GM23338 (cell line): ENCODE results near the gene MYOF. TPM values are rescaled to one million over a fixed set of nuclear protein-coding genes. Genes with fewer than 3 reads are reported as not detected.

Experiments used
- ATAC-seq: fragments of 200-7000 bp; cut with Tn5 transposase; 3 replicates; pipeline ENCODE4 v1.9.1; 2020
- DNase-seq: peaks from one replicate; pipeline ENCODE4 v3.0.0-alpha.2; 2015; ENCODE audit warnings: low spot score
- H2AFZ ChIP-seq: fragments of 200-600 bp; sonication (generic); 2 replicates; pipeline ENCODE4 v1.8.0; 2016; ENCODE audit warnings: antibody characterized with exemption, mild to moderate bottlenecking, moderate library complexity
- H3F3A ChIP-seq: fragments of 200-600 bp; sonication (generic); replicated peaks from 2 replicates; pipeline ENCODE4 v1.8.0; 2017; ENCODE audit warnings: antibody characterized with exemption, mixed run types, low read depth
- H3K27ac ChIP-seq: fragments of 200-600 bp; sonication (generic); 2 replicates; pipeline ENCODE4 v1.6.1; 2016; ENCODE audit warnings: low read depth
- H3K27me3 ChIP-seq: fragments of 200-600 bp; sonication (generic); 2 replicates; pipeline ENCODE4 v1.8.0; 2016; ENCODE audit warnings: mild to moderate bottlenecking, mixed run types, moderate library complexity; ENCODE audit not compliant: insufficient read depth
- H3K36me3 ChIP-seq: fragments of 200-600 bp; sonication (generic); 2 replicates; pipeline ENCODE4 v1.8.0; 2016; ENCODE audit warnings: mild to moderate bottlenecking; ENCODE audit not compliant: insufficient read depth
- H3K4me1 ChIP-seq: fragments of 200-600 bp; sonication (generic); 2 replicates; pipeline ENCODE4 v1.8.0; 2016; ENCODE audit warnings: mild to moderate bottlenecking, moderate library complexity; ENCODE audit not compliant: insufficient read depth
- H3K4me2 ChIP-seq: fragments of 200-600 bp; sonication (generic); 2 replicates; pipeline ENCODE4 v1.7.1; 2017; ENCODE audit warnings: mixed run types
- H3K4me3 ChIP-seq: fragments of 200-600 bp; sonication (generic); 2 replicates; pipeline ENCODE4 v1.6.1; 2016; ENCODE audit warnings: mixed run types
- H3K79me2 ChIP-seq: fragments of 200-600 bp; sonication (generic); replicated peaks from 2 replicates; pipeline ENCODE4 v1.8.0; 2017; ENCODE audit warnings: mild to moderate bottlenecking; ENCODE audit not compliant: insufficient read depth
- H3K9me2 ChIP-seq: fragments of 200-600 bp; sonication (generic); 2 replicates; pipeline ENCODE4 v1.8.0; 2017; ENCODE audit not compliant: insufficient read depth
- H4K20me1 ChIP-seq: fragments of 200-600 bp; sonication (generic); replicated peaks from 2 replicates; pipeline ENCODE4 v1.8.0; 2017; ENCODE audit warnings: mild to moderate bottlenecking; ENCODE audit not compliant: insufficient read depth
- H3K27ac Mint-ChIP-seq: 2 replicates; pipeline ENCODE4 v1.8.0; 2020; ENCODE audit warnings: inconsistent platforms, mild to moderate bottlenecking, moderate library complexity, mixed read lengths
- H3K27me3 Mint-ChIP-seq: 3 replicates; pipeline ENCODE4 v1.8.0; 2022; ENCODE audit warnings: low read depth, mild to moderate bottlenecking, moderate library complexity, mixed read lengths, inconsistent platforms; ENCODE audit not compliant: insufficient read depth, poor library complexity
- H3K36me3 Mint-ChIP-seq: 3 replicates; pipeline ENCODE4 v1.8.0; 2021; ENCODE audit warnings: low read depth, mild to moderate bottlenecking, inconsistent platforms, moderate library complexity, mixed read lengths
- H3K4me1 Mint-ChIP-seq: 3 replicates; pipeline ENCODE4 v1.8.0; 2020; ENCODE audit warnings: mild to moderate bottlenecking, inconsistent platforms, mixed read lengths
- H3K4me3 Mint-ChIP-seq: 3 replicates; pipeline ENCODE4 v1.8.0; 2021; ENCODE audit warnings: moderate library complexity, mild to moderate bottlenecking, inconsistent platforms, mixed read lengths
- H3K9me3 Mint-ChIP-seq: 3 replicates; pipeline ENCODE4 v1.8.0; 2020; ENCODE audit warnings: moderate library complexity, mild to moderate bottlenecking, inconsistent platforms, mixed read lengths
- CREB1 ChIP-seq: fragments of 250-450 bp; sonication (Bioruptor Pico); IDR thresholded peaks from 2 replicates; pipeline ENCODE4 v1.5.0; 2020; ENCODE audit warnings: low read depth, mild to moderate bottlenecking, moderate library complexity
- EZH2 ChIP-seq: fragments of 200-600 bp; sonication (generic); IDR thresholded peaks from one replicate; pipeline ENCODE4 v1.8.0; 2017; ENCODE audit warnings: antibody characterized with exemption, mild to moderate bottlenecking, low read depth; ENCODE audit not compliant: unreplicated experiment
- EZH2phosphoT487 ChIP-seq: fragments of 200-600 bp; sonication (generic); IDR thresholded peaks from one replicate; pipeline ENCODE4 v1.8.1; 2018; ENCODE audit warnings: antibody characterized with exemption; ENCODE audit not compliant: unreplicated experiment
- JUNB ChIP-seq: IDR thresholded peaks from one replicate; pipeline ENCODE4 v1.6.1; 2016; ENCODE audit warnings: antibody characterized with exemption; ENCODE audit not compliant: unreplicated experiment
- NANOG ChIP-seq: IDR thresholded peaks from 2 replicates; pipeline ENCODE4 v1.6.1; 2016; ENCODE audit warnings: antibody characterized with exemption, borderline replicate concordance
- POLR2AphosphoS5 ChIP-seq: IDR thresholded peaks from 2 replicates; pipeline ENCODE4 v1.6.1; 2016; ENCODE audit warnings: antibody characterized with exemption, low read depth
- STAT1 ChIP-seq: IDR thresholded peaks from one replicate; pipeline ENCODE4 v1.6.1; 2016; ENCODE audit warnings: antibody characterized with exemption; ENCODE audit not compliant: unreplicated experiment
- ZNF114 ChIP-seq: fragments of 250-450 bp; sonication (Bioruptor Pico); IDR thresholded peaks from 2 replicates; pipeline ENCODE4 v1.5.0; 2020; ENCODE audit warnings: mild to moderate bottlenecking, moderate library complexity
- ZNF331 ChIP-seq: fragments of 250-450 bp; sonication (Bioruptor Pico); IDR thresholded peaks from 2 replicates; pipeline ENCODE4 v1.5.0; 2020; ENCODE audit warnings: low read depth, mild to moderate bottlenecking, moderate library complexity
- polyA plus RNA-seq: library from polyadenylated mRNA; unstranded; fragments of >200 nt; fragmentation: Nextera tagmentation; extraction: Ambion mirVana; gene quantifications from 2 replicates; pipeline ENCODE4 v1.2.1, GENCODE V29; 2016
- total RNA-seq: library from RNA; depleted of rRNA; stranded (reverse); fragments of >200 nt; shearing (Covaris generic); gene quantifications from 2 replicates; pipeline ENCODE4 v1.2.3, GENCODE V29; 2014
- TF ChIP-seq, protein P1 (sequence below): IDR thresholded peaks from 2 replicates; pipeline ENCODE4 v1.6.1; 2016; ENCODE audit warnings: antibody characterized with exemption
- TF ChIP-seq, protein P2 (sequence below), 2 experiments: fragments of 200-600 bp in 1 of 2; sonication (generic) in 1 of 2; conservative IDR thresholded peaks; 2 replicates each; pipeline versions ENCODE4 v1.5.1 to v1.6.1; 2016 to 2017; ENCODE audit warnings: antibody characterized with exemption in 2 of 2, low read depth in 2 of 2, mild to moderate bottlenecking in 2 of 2, moderate library complexity in 1 of 2
- TF ChIP-seq, protein P3 (sequence below): IDR thresholded peaks from one replicate; pipeline ENCODE4 v1.6.1; 2018; ENCODE audit warnings: antibody characterized with exemption; ENCODE audit not compliant: unreplicated experiment
- TF ChIP-seq, protein P4 (sequence below): fragments of 250-450 bp; sonication (Bioruptor Pico); IDR thresholded peaks from 2 replicates; pipeline ENCODE4 v1.5.0; 2020; ENCODE audit warnings: mild to moderate bottlenecking, moderate library complexity

Gene MYOF
- total and polyA plus RNA-seq, 2 experiments from 2014 or later, result 0.82 to 1.4 TPM

DNA sequence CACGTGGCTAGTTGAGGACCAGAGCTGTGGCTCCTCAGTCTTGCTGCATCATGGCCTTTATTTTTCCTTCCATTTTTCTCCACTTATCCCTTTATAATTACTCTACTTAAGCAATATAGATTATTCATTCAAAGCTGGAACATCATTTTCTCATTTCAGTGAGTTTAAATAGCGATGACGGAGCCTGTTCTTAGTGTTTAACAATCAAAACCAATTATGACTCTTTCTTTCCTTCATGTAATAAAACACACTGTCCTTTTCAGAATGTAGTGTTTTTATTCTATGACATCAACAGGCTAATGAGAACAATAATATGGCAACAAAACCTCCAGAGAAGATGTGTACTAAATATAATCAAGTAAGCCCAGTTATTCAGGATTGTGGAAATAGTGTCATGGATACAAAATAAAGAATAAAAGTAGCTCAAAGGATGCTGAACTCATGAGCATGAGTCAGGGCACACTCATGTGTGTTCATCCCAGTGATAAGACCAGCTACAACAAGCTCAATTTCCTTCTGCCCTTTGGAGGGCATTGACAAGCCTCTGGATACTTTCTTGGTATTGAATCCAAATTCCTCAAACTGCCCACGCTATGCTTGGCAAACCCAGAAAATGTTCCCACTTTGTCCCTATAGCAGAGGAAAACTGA, 220.0 kb downstream of the MYOF start:
- no peak overlapping the region for H3K27ac ChIP-seq
- Mint-ChIP-seq H3K4me3 (no peak overlapping the region), H3K27ac (no peak overlapping the region), H3K4me1 (peaks cover 3% of the 10 kb centered on the region; the same call in 1 of the 3 replicates), H3K9me3 (peaks cover 17% of the 10 kb centered on the region), H3K27me3 (no peaks in the 10 kb centered on the region), H3K36me3 (peaks cover 23% of the 10 kb centered on the region)
- TF ChIP-seq ZNF114 (CRISPR knock-in tag) (no peak), ZNF331 (no peak), POLR2AphosphoS5 (no peak), STAT1 (no peak), CREB1 (CRISPR knock-in tag) (no peak), EZH2phosphoT487 (no peak), NANOG (no peak), JUNB (no peak), EZH2 (no peak)
- TF ChIP-seq, protein P1, sequence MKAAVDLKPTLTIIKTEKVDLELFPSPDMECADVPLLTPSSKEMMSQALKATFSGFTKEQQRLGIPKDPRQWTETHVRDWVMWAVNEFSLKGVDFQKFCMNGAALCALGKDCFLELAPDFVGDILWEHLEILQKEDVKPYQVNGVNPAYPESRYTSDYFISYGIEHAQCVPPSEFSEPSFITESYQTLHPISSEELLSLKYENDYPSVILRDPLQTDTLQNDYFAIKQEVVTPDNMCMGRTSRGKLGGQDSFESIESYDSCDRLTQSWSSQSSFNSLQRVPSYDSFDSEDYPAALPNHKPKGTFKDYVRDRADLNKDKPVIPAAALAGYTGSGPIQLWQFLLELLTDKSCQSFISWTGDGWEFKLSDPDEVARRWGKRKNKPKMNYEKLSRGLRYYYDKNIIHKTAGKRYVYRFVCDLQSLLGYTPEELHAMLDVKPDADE, result no peak
- TF ChIP-seq, protein P2, sequence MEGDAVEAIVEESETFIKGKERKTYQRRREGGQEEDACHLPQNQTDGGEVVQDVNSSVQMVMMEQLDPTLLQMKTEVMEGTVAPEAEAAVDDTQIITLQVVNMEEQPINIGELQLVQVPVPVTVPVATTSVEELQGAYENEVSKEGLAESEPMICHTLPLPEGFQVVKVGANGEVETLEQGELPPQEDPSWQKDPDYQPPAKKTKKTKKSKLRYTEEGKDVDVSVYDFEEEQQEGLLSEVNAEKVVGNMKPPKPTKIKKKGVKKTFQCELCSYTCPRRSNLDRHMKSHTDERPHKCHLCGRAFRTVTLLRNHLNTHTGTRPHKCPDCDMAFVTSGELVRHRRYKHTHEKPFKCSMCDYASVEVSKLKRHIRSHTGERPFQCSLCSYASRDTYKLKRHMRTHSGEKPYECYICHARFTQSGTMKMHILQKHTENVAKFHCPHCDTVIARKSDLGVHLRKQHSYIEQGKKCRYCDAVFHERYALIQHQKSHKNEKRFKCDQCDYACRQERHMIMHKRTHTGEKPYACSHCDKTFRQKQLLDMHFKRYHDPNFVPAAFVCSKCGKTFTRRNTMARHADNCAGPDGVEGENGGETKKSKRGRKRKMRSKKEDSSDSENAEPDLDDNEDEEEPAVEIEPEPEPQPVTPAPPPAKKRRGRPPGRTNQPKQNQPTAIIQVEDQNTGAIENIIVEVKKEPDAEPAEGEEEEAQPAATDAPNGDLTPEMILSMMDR (conservative IDR thresholded peaks at IDR 0.05; ENCODE audit: low read depth in 2 of 2), result no peak
- TF ChIP-seq, protein P3, sequence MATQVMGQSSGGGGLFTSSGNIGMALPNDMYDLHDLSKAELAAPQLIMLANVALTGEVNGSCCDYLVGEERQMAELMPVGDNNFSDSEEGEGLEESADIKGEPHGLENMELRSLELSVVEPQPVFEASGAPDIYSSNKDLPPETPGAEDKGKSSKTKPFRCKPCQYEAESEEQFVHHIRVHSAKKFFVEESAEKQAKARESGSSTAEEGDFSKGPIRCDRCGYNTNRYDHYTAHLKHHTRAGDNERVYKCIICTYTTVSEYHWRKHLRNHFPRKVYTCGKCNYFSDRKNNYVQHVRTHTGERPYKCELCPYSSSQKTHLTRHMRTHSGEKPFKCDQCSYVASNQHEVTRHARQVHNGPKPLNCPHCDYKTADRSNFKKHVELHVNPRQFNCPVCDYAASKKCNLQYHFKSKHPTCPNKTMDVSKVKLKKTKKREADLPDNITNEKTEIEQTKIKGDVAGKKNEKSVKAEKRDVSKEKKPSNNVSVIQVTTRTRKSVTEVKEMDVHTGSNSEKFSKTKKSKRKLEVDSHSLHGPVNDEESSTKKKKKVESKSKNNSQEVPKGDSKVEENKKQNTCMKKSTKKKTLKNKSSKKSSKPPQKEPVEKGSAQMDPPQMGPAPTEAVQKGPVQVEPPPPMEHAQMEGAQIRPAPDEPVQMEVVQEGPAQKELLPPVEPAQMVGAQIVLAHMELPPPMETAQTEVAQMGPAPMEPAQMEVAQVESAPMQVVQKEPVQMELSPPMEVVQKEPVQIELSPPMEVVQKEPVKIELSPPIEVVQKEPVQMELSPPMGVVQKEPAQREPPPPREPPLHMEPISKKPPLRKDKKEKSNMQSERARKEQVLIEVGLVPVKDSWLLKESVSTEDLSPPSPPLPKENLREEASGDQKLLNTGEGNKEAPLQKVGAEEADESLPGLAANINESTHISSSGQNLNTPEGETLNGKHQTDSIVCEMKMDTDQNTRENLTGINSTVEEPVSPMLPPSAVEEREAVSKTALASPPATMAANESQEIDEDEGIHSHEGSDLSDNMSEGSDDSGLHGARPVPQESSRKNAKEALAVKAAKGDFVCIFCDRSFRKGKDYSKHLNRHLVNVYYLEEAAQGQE, result no peak
- TF ChIP-seq, protein P4, sequence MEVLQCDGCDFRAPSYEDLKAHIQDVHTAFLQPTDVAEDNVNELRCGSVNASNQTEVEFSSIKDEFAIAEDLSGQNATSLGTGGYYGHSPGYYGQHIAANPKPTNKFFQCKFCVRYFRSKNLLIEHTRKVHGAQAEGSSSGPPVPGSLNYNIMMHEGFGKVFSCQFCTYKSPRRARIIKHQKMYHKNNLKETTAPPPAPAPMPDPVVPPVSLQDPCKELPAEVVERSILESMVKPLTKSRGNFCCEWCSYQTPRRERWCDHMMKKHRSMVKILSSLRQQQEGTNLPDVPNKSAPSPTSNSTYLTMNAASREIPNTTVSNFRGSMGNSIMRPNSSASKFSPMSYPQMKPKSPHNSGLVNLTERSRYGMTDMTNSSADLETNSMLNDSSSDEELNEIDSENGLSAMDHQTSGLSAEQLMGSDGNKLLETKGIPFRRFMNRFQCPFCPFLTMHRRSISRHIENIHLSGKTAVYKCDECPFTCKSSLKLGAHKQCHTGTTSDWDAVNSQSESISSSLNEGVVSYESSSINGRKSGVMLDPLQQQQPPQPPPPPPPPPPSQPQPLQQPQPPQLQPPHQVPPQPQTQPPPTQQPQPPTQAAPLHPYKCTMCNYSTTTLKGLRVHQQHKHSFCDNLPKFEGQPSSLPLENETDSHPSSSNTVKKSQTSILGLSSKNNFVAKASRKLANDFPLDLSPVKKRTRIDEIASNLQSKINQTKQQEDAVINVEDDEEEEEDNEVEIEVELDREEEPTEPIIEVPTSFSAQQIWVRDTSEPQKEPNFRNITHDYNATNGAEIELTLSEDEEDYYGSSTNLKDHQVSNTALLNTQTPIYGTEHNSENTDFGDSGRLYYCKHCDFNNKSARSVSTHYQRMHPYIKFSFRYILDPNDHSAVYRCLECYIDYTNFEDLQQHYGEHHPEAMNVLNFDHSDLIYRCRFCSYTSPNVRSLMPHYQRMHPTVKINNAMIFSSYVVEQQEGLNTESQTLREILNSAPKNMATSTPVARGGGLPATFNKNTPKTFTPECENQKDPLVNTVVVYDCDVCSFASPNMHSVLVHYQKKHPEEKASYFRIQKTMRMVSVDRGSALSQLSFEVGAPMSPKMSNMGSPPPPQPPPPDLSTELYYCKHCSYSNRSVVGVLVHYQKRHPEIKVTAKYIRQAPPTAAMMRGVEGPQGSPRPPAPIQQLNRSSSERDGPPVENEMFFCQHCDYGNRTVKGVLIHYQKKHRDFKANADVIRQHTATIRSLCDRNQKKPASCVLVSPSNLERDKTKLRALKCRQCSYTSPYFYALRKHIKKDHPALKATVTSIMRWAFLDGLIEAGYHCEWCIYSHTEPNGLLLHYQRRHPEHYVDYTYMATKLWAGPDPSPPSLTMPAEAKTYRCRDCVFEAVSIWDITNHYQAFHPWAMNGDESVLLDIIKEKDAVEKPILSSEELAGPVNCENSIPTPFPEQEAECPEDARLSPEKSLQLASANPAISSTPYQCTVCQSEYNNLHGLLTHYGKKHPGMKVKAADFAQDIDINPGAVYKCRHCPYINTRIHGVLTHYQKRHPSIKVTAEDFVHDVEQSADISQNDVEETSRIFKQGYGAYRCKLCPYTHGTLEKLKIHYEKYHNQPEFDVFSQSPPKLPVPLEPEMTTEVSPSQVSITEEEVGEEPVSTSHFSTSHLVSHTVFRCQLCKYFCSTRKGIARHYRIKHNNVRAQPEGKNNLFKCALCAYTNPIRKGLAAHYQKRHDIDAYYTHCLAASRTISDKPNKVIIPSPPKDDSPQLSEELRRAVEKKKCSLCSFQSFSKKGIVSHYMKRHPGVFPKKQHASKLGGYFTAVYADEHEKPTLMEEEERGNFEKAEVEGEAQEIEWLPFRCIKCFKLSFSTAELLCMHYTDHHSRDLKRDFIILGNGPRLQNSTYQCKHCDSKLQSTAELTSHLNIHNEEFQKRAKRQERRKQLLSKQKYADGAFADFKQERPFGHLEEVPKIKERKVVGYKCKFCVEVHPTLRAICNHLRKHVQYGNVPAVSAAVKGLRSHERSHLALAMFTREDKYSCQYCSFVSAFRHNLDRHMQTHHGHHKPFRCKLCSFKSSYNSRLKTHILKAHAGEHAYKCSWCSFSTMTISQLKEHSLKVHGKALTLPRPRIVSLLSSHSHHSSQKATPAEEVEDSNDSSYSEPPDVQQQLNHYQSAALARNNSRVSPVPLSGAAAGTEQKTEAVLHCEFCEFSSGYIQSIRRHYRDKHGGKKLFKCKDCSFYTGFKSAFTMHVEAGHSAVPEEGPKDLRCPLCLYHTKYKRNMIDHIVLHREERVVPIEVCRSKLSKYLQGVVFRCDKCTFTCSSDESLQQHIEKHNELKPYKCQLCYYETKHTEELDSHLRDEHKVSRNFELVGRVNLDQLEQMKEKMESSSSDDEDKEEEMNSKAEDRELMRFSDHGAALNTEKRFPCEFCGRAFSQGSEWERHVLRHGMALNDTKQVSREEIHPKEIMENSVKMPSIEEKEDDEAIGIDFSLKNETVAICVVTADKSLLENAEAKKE (CRISPR knock-in tag), result no peak
- no peak for ATAC-seq
- no peak for DNase-seq
- H3K79me2 ChIP-seq, result no peaks in the 10 kb centered on the region
- H3K9me2 ChIP-seq, result peaks cover 18% of the 10 kb centered on the region
- no peaks in the 10 kb centered on the region for H3K36me3 ChIP-seq
- no peaks in the 10 kb centered on the region for H3F3A ChIP-seq
- no peaks in the 10 kb centered on the region for H3K27me3 ChIP-seq
- H3K4me3 ChIP-seq, result no peak overlapping the region
- no peak overlapping the region for H3K4me2 ChIP-seq
- H2AFZ ChIP-seq, result no peak overlapping the region
- no peaks in the 10 kb centered on the region for H4K20me1 ChIP-seq
- 0 out of 2 replicates have a peak, but pooled peaks cover 16% of the 10 kb centered on the region for H3K4me1 ChIP-seq
